Peyer's patch (tissue), 4 donors: ENCODE results near the gene TYRP1.

Experiments
- CTCF ChIP-seq, 6 experiments: fragments of 450-650 bp in 4 of 6; fragments of 200-600 bp in 2 of 6; sonication (generic) in 1 of 6; IDR thresholded peaks; one replicate each; pipeline ENCODE4 v1.5.1; 2017 to 2019; ENCODE audit warnings: antibody characterized with exemption in 6 of 6, mild to moderate bottlenecking in 3 of 6, moderate library complexity in 1 of 6
- POLR2A ChIP-seq, 2 donors: fragments of 450-650 bp; IDR thresholded peaks; one replicate each; pipeline ENCODE4 v1.5.1; 2017; ENCODE audit warnings: antibody characterized with exemption in 2 of 2, mild to moderate bottlenecking in 2 of 2, moderate library complexity in 2 of 2

GRCh38 chr9:12703996-12704395 lies 10.8 kb downstream of the TYRP1 start:
- TF ChIP-seq CTCF (IDR thresholded peaks at IDR 0.05) (no peak), POLR2A (IDR thresholded peaks at IDR 0.05) (no peak)
